ENCODE results near the gene CDH12. TPM values are rescaled to one million over a fixed set of nuclear protein-coding genes. Genes with fewer than 3 reads are reported as not detected.

Gene CDH12
- total RNA-seq, 1 donor from 2014 or later = not detected

GRCh38 chr5:21806943-21807342 lies 1046.2 kb downstream of the CDH12 start:
- Histone ChIP-seq H3K4me2 (ENCODE audit: low read length) (peak overlapping the region; percentile 21), H3K4me1 (ENCODE audit: insufficient read depth, low read length) (peaks cover 6% of the 10 kb centered on the region), H3K36me3 (ENCODE audit: insufficient read depth, low read length) (no peaks in the 10 kb centered on the region), H3K27ac (ENCODE audit: low read depth, low read length) (no peak overlapping the region), H3K27me3 (ENCODE audit: insufficient read depth, low read length) (no peaks in the 10 kb centered on the region), H3K9ac (ENCODE audit: low read length) (no peak overlapping the region), H3K4me3 (ENCODE audit: insufficient read depth, low read depth, low read length) (no peak overlapping the region), H4K20me1 (ENCODE audit: insufficient read depth, low read length) (no peaks in the 10 kb centered on the region), H2AFZ (ENCODE audit: low read depth, low read length) (no peak overlapping the region), H3K79me2 (ENCODE audit: insufficient read depth, low read length) (no peaks in the 10 kb centered on the region), H3K9me3 (ENCODE audit: insufficient read depth, low read depth, low read length) (no peaks in the 10 kb centered on the region)
- no peak for DNase-seq (ENCODE audit: low read depth)
- no peak for TF ChIP-seq CTCF (IDR thresholded peaks at IDR 0.05; ENCODE audit: insufficient read depth, low read depth, low read length)
- no peak for TF ChIP-seq EZH2 (IDR thresholded peaks at IDR 0.05; ENCODE audit: insufficient read depth, low read length)
- Mint-ChIP-seq H3K4me1 (ENCODE audit: low read depth, unreplicated experiment) (peaks cover 3% of the 10 kb centered on the region), H3K27ac (ENCODE audit: unreplicated experiment) (no peak overlapping the region), H3K9me3 (ENCODE audit: unreplicated experiment) (no peaks in the 10 kb centered on the region), H3K36me3 (ENCODE audit: low read depth, unreplicated experiment) (no peaks in the 10 kb centered on the region), H3K4me3 (ENCODE audit: unreplicated experiment) (no peak overlapping the region), H3K27me3 (ENCODE audit: low read depth, unreplicated experiment) (no peaks in the 10 kb centered on the region)
- FAIRE-seq = no peak

- Mint-ChIP-seq H3K4me1 (ENCODE audit: low read depth, unreplicated experiment) (peaks cover 3% of the 10 kb centered on the region), H3K9me3 (ENCODE audit: unreplicated experiment) (no peaks in the 10 kb centered on the region), H3K36me3 (ENCODE audit: low read depth, unreplicated experiment) (no peaks in the 10 kb centered on the region), H3K4me3 (ENCODE audit: unreplicated experiment) (no peak overlapping the region), H3K27me3 (ENCODE audit: low read depth, unreplicated experiment) (no peaks in the 10 kb centered on the region), H3K27ac (ENCODE audit: unreplicated experiment) (no peak overlapping the region)
- H2AFZ ChIP-seq (ENCODE audit: low read depth, low read length) = no peak overlapping the region
- H4K20me1 ChIP-seq (ENCODE audit: insufficient read depth, low read length) = no peaks in the 10 kb centered on the region
- H3K4me3 ChIP-seq (ENCODE audit: insufficient read depth, low read depth, low read length) = no peak overlapping the region
- no peaks in the 10 kb centered on the region for H3K79me2 ChIP-seq (ENCODE audit: insufficient read depth, low read length)
- H3K9ac ChIP-seq (ENCODE audit: low read length) = no peak overlapping the region
- H3K4me2 ChIP-seq (ENCODE audit: low read length) = no peak overlapping the region
- H3K4me1 ChIP-seq (ENCODE audit: insufficient read depth, low read length) = peaks cover 6% of the 10 kb centered on the region
- no peaks in the 10 kb centered on the region for H3K27me3 ChIP-seq (ENCODE audit: insufficient read depth, low read length)
- no peak for FAIRE-seq
- no peak for TF ChIP-seq CTCF (IDR thresholded peaks at IDR 0.05; ENCODE audit: insufficient read depth, low read depth, low read length)
- TF ChIP-seq EZH2 (IDR thresholded peaks at IDR 0.05; ENCODE audit: insufficient read depth, low read length) = no peak
- no peak for DNase-seq (ENCODE audit: low read depth)
- H3K9me3 ChIP-seq (ENCODE audit: insufficient read depth, low read depth, low read length) = no peaks in the 10 kb centered on the region
- H3K36me3 ChIP-seq (ENCODE audit: insufficient read depth, low read length) = no peaks in the 10 kb centered on the region
- no peak overlapping the region for H3K27ac ChIP-seq (ENCODE audit: low read depth, low read length)
These were observed 1046.9 kb downstream of the CDH12 start for GRCh38 chr5:21806271-21806670.

GRCh38 chr5:21802869-21803490 lies 1050.2 kb downstream of the CDH12 start:
- Histone ChIP-seq H3K9me3 (ENCODE audit: insufficient read depth, low read depth, low read length) (no peaks in the 10 kb centered on the region), H4K20me1 (ENCODE audit: insufficient read depth, low read length) (no peaks in the 10 kb centered on the region), H3K4me2 (ENCODE audit: low read length) (no peak overlapping the region), H3K36me3 (ENCODE audit: insufficient read depth, low read length) (no peaks in the 10 kb centered on the region), H3K9ac (ENCODE audit: low read length) (no peak overlapping the region), H2AFZ (ENCODE audit: low read depth, low read length) (no peak overlapping the region), H3K79me2 (ENCODE audit: insufficient read depth, low read length) (no peaks in the 10 kb centered on the region), H3K4me1 (ENCODE audit: insufficient read depth, low read length) (peaks cover 6% of the 10 kb centered on the region), H3K27me3 (ENCODE audit: insufficient read depth, low read length) (no peaks in the 10 kb centered on the region), H3K4me3 (ENCODE audit: insufficient read depth, low read depth, low read length) (no peak overlapping the region), H3K27ac (ENCODE audit: low read depth, low read length) (no peak overlapping the region)
- FAIRE-seq (no peak), DNase-seq (ENCODE audit: low read depth) (peak; percentile 14)
- no peaks in the 10 kb centered on the region for H3K36me3 Mint-ChIP-seq (ENCODE audit: low read depth, unreplicated experiment)
- H3K27me3 Mint-ChIP-seq (ENCODE audit: low read depth, unreplicated experiment) = no peaks in the 10 kb centered on the region
- H3K4me1 Mint-ChIP-seq (ENCODE audit: low read depth, unreplicated experiment) = peaks cover 3% of the 10 kb centered on the region
- TF ChIP-seq CTCF (IDR thresholded peaks at IDR 0.05; ENCODE audit: insufficient read depth, low read depth, low read length) = peak; percentile 61
- TF ChIP-seq EZH2 (IDR thresholded peaks at IDR 0.05; ENCODE audit: insufficient read depth, low read length) = no peak
- H3K4me3 Mint-ChIP-seq (ENCODE audit: unreplicated experiment) = no peak overlapping the region
- H3K27ac Mint-ChIP-seq (ENCODE audit: unreplicated experiment) = no peak overlapping the region
- no peaks in the 10 kb centered on the region for H3K9me3 Mint-ChIP-seq (ENCODE audit: unreplicated experiment)
